K562 (cell line): Measurements from ENCODE around the gene DYNC2H1. TPM values are rescaled to one million over a fixed set of nuclear protein-coding genes. Genes with fewer than 3 reads are reported as not detected.

Source experiments
- ATAC-seq: fragments of 200-7000 bp; cut with Tn5 transposase; 3 replicates; pipeline ENCODE4 v1.9.1; 2020; ENCODE audit warnings: moderate library complexity
- BruUV-seq: library from RNA; stranded (reverse); fragments of 400-500 nt; replicated peaks from 2 replicates; lab custom pipeline; 2021; lab: Mats Ljungman, UMichigan
- CTCF ChIA-PET: fragments of 300-600 bp; formaldehyde crosslinking; extraction: SDS; loops from one replicate; lab custom pipeline; 2021; ENCODE audit warnings: low intra/inter-chr PET ratio; lab: Yijun Ruan, JAX
- POLR2A ChIA-PET: fragments of 300-600, 350-650 bp; sonication (Branson Sonifier 250); formaldehyde crosslinking; extraction: SDS; loops from one replicate; lab custom pipeline; 2021; ENCODE audit warnings: antibody characterized with exemption, inconsistent platforms; lab: Yijun Ruan, JAX
- DNase-seq, 4 experiments: peaks; one replicate each; pipeline versions ENCODE4 v3.0.0 to v3.0.0-alpha.2; 2011 to 2018; ENCODE audit warnings: low spot score in 3 of 4, mixed read lengths in 3 of 4; ENCODE audit errors: extremely low read depth in 1 of 4
- FAIRE-seq: peaks from 2 replicates; lab custom pipeline; 2011; peaks lifted over from hg19 to GRCh38; lab: Jason Lieb, UNC
- H2AFZ ChIP-seq: 2 replicates; pipeline ENCODE4 v1.6.0; 2011; ENCODE audit warnings: low read depth, low read length, control low read depth, inconsistent platforms
- H3K27ac ChIP-seq: fragments of 200-600 bp; 3 replicates; pipeline ENCODE4 v1.8.0; 2011; ENCODE audit warnings: low read depth, mild to moderate bottlenecking, control low read depth, inconsistent platforms, low read length, moderate library complexity, mixed read lengths; ENCODE audit errors: extremely low read depth
- H3K27me3 ChIP-seq, 2 experiments: fragments of 300-600 bp in 1 of 2; 2 replicates in 1 of 2; 3 replicates in 1 of 2; pipeline versions ENCODE4 v1.6.0 to v1.8.0; 2011; ENCODE audit warnings: inconsistent platforms in 2 of 2, low read length in 2 of 2, mild to moderate bottlenecking in 1 of 2, mixed read lengths in 1 of 2, moderate library complexity in 1 of 2; ENCODE audit not compliant: control insufficient read depth in 2 of 2, insufficient read depth in 2 of 2
- H3K36me3 ChIP-seq: fragments of 300-600 bp; 3 replicates; pipeline ENCODE4 v1.8.0; 2011; ENCODE audit warnings: mild to moderate bottlenecking, low read length, inconsistent platforms; ENCODE audit not compliant: control insufficient read depth, insufficient read depth
- H3K4me1 ChIP-seq, 2 experiments: fragments of 200-600 bp in 1 of 2; replicated peaks in 1 of 2; 2 replicates in 1 of 2; 3 replicates in 1 of 2; pipeline versions ENCODE4 v1.5.1 to v1.8.0; 2011; ENCODE audit warnings: inconsistent platforms in 2 of 2, low read length in 2 of 2, mild to moderate bottlenecking in 1 of 2, mixed read lengths in 1 of 2, moderate library complexity in 1 of 2; ENCODE audit not compliant: control insufficient read depth in 2 of 2, insufficient read depth in 2 of 2
- H3K4me2 ChIP-seq: 2 replicates; pipeline ENCODE4 v1.6.1; 2011; ENCODE audit warnings: low read length, control low read depth, inconsistent platforms, mixed read lengths; ENCODE audit not compliant: insufficient read depth
- H3K4me3 ChIP-seq: fragments of 200-600 bp; sonication (generic), shearing (Covaris generic); 2 replicates; pipeline ENCODE4 v1.5.1; 2016; ENCODE audit warnings: control low read depth, inconsistent platforms
- H3K79me2 ChIP-seq: fragments of 200-600 bp; 3 replicates; pipeline ENCODE4 v1.8.0; 2011; ENCODE audit warnings: low read length, inconsistent platforms; ENCODE audit not compliant: control insufficient read depth, insufficient read depth
- H3K9ac ChIP-seq, 2 experiments: 2 replicates each; pipeline versions ENCODE4 v1.6.0 to v1.6.1; 2011; ENCODE audit warnings: low read depth in 2 of 2, low read length in 2 of 2, control low read depth in 1 of 2, inconsistent platforms in 1 of 2, mild to moderate bottlenecking in 1 of 2, mixed read lengths in 1 of 2; ENCODE audit not compliant: insufficient read depth in 1 of 2
- H3K9me1 ChIP-seq: one replicate; pipeline ENCODE4 v1.6.0; 2011; ENCODE audit warnings: inconsistent platforms, mild to moderate bottlenecking, low read length, moderate library complexity; ENCODE audit not compliant: control insufficient read depth, insufficient read depth
- H3K9me3 ChIP-seq: replicated peaks from 2 replicates; pipeline ENCODE4 v1.5.1; 2011; ENCODE audit warnings: low read depth, low read length, inconsistent platforms; ENCODE audit not compliant: control insufficient read depth, insufficient read depth
- H4K20me1 ChIP-seq: replicated peaks from 2 replicates; pipeline ENCODE4 v1.6.1; 2011; ENCODE audit warnings: low read length, inconsistent platforms, mixed read lengths; ENCODE audit not compliant: control insufficient read depth, insufficient read depth
- ARHGAP35 ChIP-seq: fragments of 450-650 bp; IDR thresholded peaks from 2 replicates; pipeline ENCODE4 v1.6.1; 2018; ENCODE audit not compliant: partially characterized antibody
- CBX1 ChIP-seq: sonication (generic); IDR thresholded peaks from 2 replicates; pipeline ENCODE4 v1.6.1; 2016; ENCODE audit warnings: antibody characterized with exemption, low read depth, mild to moderate bottlenecking
- CBX8 ChIP-seq: fragments of 200-600 bp; sonication (generic); IDR thresholded peaks from 2 replicates; pipeline ENCODE4 v1.6.1; 2012; ENCODE audit warnings: borderline replicate concordance, mixed run types, low read depth, mild to moderate bottlenecking, moderate library complexity, mixed read lengths, low read length, control low read depth, inconsistent platforms; ENCODE audit not compliant: poor library complexity, severe bottlenecking; ENCODE audit errors: extremely low read depth
- CGGBP1 ChIP-seq: fragments of 250-450 bp; sonication (Bioruptor Pico); IDR thresholded peaks from 2 replicates; pipeline ENCODE4 v1.9.0; 2021; ENCODE audit warnings: mild to moderate bottlenecking
- DDX20 ChIP-seq: fragments of 450-650 bp; IDR thresholded peaks from 2 replicates; pipeline ENCODE4 v1.6.1; 2016; ENCODE audit warnings: missing genetic modification characterization, low read depth, mild to moderate bottlenecking, missing compliant biosample characterization, moderate library complexity
- ESRRB ChIP-seq: fragments of 250-450 bp; sonication (Bioruptor Pico); IDR thresholded peaks from 2 replicates; pipeline ENCODE4 v1.5.0; 2020; ENCODE audit warnings: mild to moderate bottlenecking, moderate library complexity, borderline replicate concordance
- HDAC3 ChIP-seq: fragments of 450-650 bp; IDR thresholded peaks from 2 replicates; pipeline ENCODE4 v1.6.1; 2018; ENCODE audit warnings: borderline replicate concordance, mild to moderate bottlenecking, moderate library complexity; ENCODE audit not compliant: partially characterized antibody
- KDM2B ChIP-seq: fragments of 250-450 bp; sonication (Bioruptor Pico); IDR thresholded peaks from 2 replicates; pipeline ENCODE4 v1.8.0; 2021; ENCODE audit warnings: mild to moderate bottlenecking, moderate library complexity
- MYBL2 ChIP-seq, 2 experiments: fragments of 450-650 bp in 1 of 2; sonication (generic) in 1 of 2; formaldehyde crosslinking in 1 of 2; IDR thresholded peaks; 2 replicates each; pipeline versions ENCODE4 v1.6.1 to v1.8.1; 2017 to 2022; ENCODE audit warnings: borderline replicate concordance in 1 of 2, inconsistent platforms in 1 of 2, low read depth in 1 of 2, mild to moderate bottlenecking in 1 of 2, missing genetic modification reagents in 1 of 2, moderate library complexity in 1 of 2
- NR2C1 ChIP-seq, 2 experiments: fragments of 450-650 bp; IDR thresholded peaks; 2 replicates each; pipeline ENCODE4 v1.6.1; 2017; ENCODE audit warnings: mild to moderate bottlenecking in 2 of 2, antibody characterized with exemption in 1 of 2, inconsistent platforms in 1 of 2, missing compliant biosample characterization in 1 of 2, missing genetic modification characterization in 1 of 2
- POU5F1 ChIP-seq: fragments of 150-350 bp; IDR thresholded peaks from 2 replicates; pipeline ENCODE4 v1.6.1; 2014; ENCODE audit warnings: borderline replicate concordance, low read length, low read depth, mild to moderate bottlenecking; ENCODE audit not compliant: partially characterized antibody
- YY1 ChIP-seq, 3 experiments: IDR thresholded peaks; 2 replicates each; pipeline ENCODE4 v1.6.1; 2011; ENCODE audit warnings: low read length in 2 of 3, mild to moderate bottlenecking in 2 of 3, moderate library complexity in 2 of 3, borderline replicate concordance in 1 of 3, control low read depth in 1 of 3, low read depth in 1 of 3; ENCODE audit not compliant: insufficient read depth in 3 of 3, insufficient replicate concordance in 2 of 3, control insufficient read depth in 1 of 3, insufficient read length in 1 of 3; ENCODE audit errors: extremely low read depth in 1 of 3
- ZNF277 ChIP-seq: fragments of 250-450 bp; sonication (Bioruptor Pico); IDR thresholded peaks from 2 replicates; pipeline ENCODE4 v1.8.0; 2022; ENCODE audit warnings: inconsistent platforms, mild to moderate bottlenecking, moderate library complexity, borderline replicate concordance
- ZNF436 ChIP-seq: fragments of 250-450, 450-650 bp; sonication (Bioruptor Pico); formaldehyde crosslinking; IDR thresholded peaks from 2 replicates; pipeline ENCODE4 v1.7.0; 2020; ENCODE audit warnings: mild to moderate bottlenecking
- ZNF444 ChIP-seq: fragments of 250-450 bp; sonication (Bioruptor Pico); IDR thresholded peaks from 2 replicates; pipeline ENCODE4 v1.4.0; 2020; ENCODE audit warnings: mild to moderate bottlenecking, moderate library complexity
- WGBS: fragments of 100-300 bp; shearing (Covaris generic); methylation state at CpG from one replicate; pipeline ENCODE4 v1.1.6; 2016; ENCODE audit warnings: low coverage, mixed read lengths; ENCODE audit not compliant: insufficient coverage; ENCODE audit errors: missing lambda C conversion rate; 5-methylcytosine and 5-hydroxymethylcytosine counted together
- in situ Hi-C: fragments of 300-500 bp; cut with MboI; formaldehyde crosslinking; loops from 4 replicates; pipeline ENCODE4 v1.15.0; 2018; ENCODE audit warnings: inconsistent platforms, mixed read lengths
- intact Hi-C: fragments of 100-400 bp; cut with micrococcal nuclease; formaldehyde crosslinking; loops from 2 replicates; pipeline ENCODE4 v1.14.2; 2022
- polyA plus RNA-seq, 8 experiments: library from polyadenylated mRNA; depleted of rRNA in 4 of 8; stranded (reverse) in 5 of 8; unstranded in 3 of 8; fragments of >200 nt; fragmentation: Nextera tagmentation in 2 of 8; fragmentation: Illumina TruSeq in 1 of 8; extraction: Ambion mirVana in 2 of 8; extraction: Trizol in 1 of 8; gene quantifications; 2 replicates each; pipeline versions ENCODE4 v1.2.1 to v1.2.3, GENCODE V29; 2011 to 2014; ENCODE audit warnings: inconsistent platforms in 1 of 8, missing spikeins in 1 of 8
- total RNA-seq, 7 experiments: library from RNA; depleted of rRNA in 6 of 7; stranded (reverse); fragments of >200 nt in 6 of 7; fragmentation: Illumina TruSeq in 2 of 7; extraction: Trizol in 2 of 7; gene quantifications; 2 replicates each; pipeline versions ENCODE4 v1.2.1 to v1.2.3, GENCODE V29; 2011 to 2021; ENCODE audit warnings: low replicate concordance in 1 of 7
- TF ChIP-seq, protein P1 (sequence below): fragments of 450-650 bp; IDR thresholded peaks from 2 replicates; pipeline ENCODE4 v1.6.1; 2016; ENCODE audit warnings: low read depth, mild to moderate bottlenecking, moderate library complexity
- TF ChIP-seq, protein P2 (sequence below): fragments of 250-450 bp; sonication (Bioruptor Pico); IDR thresholded peaks from 2 replicates; pipeline ENCODE4 v1.8.0; 2021; ENCODE audit warnings: moderate library complexity, mild to moderate bottlenecking, inconsistent platforms
- TF ChIP-seq, protein P3 (sequence below): sonication (generic); formaldehyde crosslinking; IDR thresholded peaks from 2 replicates; pipeline ENCODE4 v1.8.1; 2022; ENCODE audit warnings: missing genetic modification reagents

Gene DYNC2H1
- total and polyA plus RNA-seq, 9 of the 15 experiments (the other 6 are each of a cell fraction or from before 2014, with no cell fraction given), result 0.08 to 0.64 (median 0.20) TPM

GRCh38 chr11:103494491-103494890 is 385.3 kb downstream of the DYNC2H1 start:
- ATAC-seq (no peak), DNase-seq (no peak), FAIRE-seq (no peak)
- Histone ChIP-seq H3K9me3 (0 out of 2 replicates have a peak, but pooled peaks cover 2% of the 10 kb centered on the region), H3K27ac (no peak overlapping the region), H3K4me2 (no peak overlapping the region), H3K36me3 (no peaks in the 10 kb centered on the region), H3K27me3 (no peaks in the 10 kb centered on the region), H3K9ac (no peak overlapping the region), H3K79me2 (no peaks in the 10 kb centered on the region), H4K20me1 (no peaks in the 10 kb centered on the region), H3K9me1 (no peaks in the 10 kb centered on the region), H3K4me3 (no peak overlapping the region), H3K4me1 (no peaks in the 10 kb centered on the region), H2AFZ (no peak overlapping the region)
- BruUV-seq, result no TSS peak
- CTCF ChIA-PET, result no interaction called here
- in situ Hi-C loops, result no loop called here
- POLR2A ChIA-PET, result no interaction called here
- intact Hi-C loops, result no loop called here
- 0% methylated on average over 1 of the region's 1 CpG for WGBS
- TF ChIP-seq NR2C1 (IDR thresholded peaks at IDR 0.05) (no peak), NR2C1 (tag; IDR thresholded peaks at IDR 0.05) (no peak), ZNF277 (no peak), HDAC3 (no peak), KDM2B (no peak), CBX8 (no peak), ZNF436 (CRISPR knock-in tag) (no peak), POU5F1 (no peak), CGGBP1 (no peak), CBX1 (no peak), ESRRB (CRISPR knock-in tag) (no peak), YY1 (IDR thresholded peaks at IDR 0.05; ENCODE audit: borderline replicate concordance in 1 of 3, control insufficient read depth in 1 of 3, extremely low read depth in 1 of 3, insufficient read depth in 3 of 3, insufficient read length in 1 of 3, insufficient replicate concordance in 2 of 3, low read depth in 1 of 3, low read length in 2 of 3) (no peak), DDX20 (tag) (no peak), ZNF444 (no peak), ARHGAP35 (no peak), MYBL2 (IDR thresholded peaks at IDR 0.05; ENCODE audit: low read depth) (no peak), MYBL2 (CRISPR knock-in tag; IDR thresholded peaks at IDR 0.05; ENCODE audit: borderline replicate concordance) (no peak)
- TF ChIP-seq, protein P1, sequence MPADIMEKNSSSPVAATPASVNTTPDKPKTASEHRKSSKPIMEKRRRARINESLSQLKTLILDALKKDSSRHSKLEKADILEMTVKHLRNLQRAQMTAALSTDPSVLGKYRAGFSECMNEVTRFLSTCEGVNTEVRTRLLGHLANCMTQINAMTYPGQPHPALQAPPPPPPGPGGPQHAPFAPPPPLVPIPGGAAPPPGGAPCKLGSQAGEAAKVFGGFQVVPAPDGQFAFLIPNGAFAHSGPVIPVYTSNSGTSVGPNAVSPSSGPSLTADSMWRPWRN, result no peak
- TF ChIP-seq, protein P2, sequence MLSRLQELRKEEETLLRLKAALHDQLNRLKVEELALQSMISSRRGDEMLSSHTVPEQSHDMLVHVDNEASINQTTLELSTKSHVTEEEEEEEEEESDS (CRISPR knock-in tag), result no peak
- TF ChIP-seq, protein P3, sequence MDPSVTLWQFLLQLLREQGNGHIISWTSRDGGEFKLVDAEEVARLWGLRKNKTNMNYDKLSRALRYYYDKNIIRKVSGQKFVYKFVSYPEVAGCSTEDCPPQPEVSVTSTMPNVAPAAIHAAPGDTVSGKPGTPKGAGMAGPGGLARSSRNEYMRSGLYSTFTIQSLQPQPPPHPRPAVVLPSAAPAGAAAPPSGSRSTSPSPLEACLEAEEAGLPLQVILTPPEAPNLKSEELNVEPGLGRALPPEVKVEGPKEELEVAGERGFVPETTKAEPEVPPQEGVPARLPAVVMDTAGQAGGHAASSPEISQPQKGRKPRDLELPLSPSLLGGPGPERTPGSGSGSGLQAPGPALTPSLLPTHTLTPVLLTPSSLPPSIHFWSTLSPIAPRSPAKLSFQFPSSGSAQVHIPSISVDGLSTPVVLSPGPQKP (CRISPR knock-in tag), result no peak
